Cardiac ventricle fibroblast (primary cell): ENCODE data around the gene TRIM17. TPM values are rescaled to one million over a fixed set of nuclear protein-coding genes. Genes with fewer than 3 reads are reported as not detected.

Experiments used
- total RNA-seq: library from RNA; depleted of rRNA; stranded (reverse); fragments of >200 nt; gene quantifications from 2 replicates; pipeline ENCODE4 v1.2.3, GENCODE V29; 2015

The TRIM17 gene, protein sequence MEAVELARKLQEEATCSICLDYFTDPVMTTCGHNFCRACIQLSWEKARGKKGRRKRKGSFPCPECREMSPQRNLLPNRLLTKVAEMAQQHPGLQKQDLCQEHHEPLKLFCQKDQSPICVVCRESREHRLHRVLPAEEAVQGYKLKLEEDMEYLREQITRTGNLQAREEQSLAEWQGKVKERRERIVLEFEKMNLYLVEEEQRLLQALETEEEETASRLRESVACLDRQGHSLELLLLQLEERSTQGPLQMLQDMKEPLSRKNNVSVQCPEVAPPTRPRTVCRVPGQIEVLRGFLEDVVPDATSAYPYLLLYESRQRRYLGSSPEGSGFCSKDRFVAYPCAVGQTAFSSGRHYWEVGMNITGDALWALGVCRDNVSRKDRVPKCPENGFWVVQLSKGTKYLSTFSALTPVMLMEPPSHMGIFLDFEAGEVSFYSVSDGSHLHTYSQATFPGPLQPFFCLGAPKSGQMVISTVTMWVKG
- total RNA-seq, result not detected in 2 replicates

DNA sequence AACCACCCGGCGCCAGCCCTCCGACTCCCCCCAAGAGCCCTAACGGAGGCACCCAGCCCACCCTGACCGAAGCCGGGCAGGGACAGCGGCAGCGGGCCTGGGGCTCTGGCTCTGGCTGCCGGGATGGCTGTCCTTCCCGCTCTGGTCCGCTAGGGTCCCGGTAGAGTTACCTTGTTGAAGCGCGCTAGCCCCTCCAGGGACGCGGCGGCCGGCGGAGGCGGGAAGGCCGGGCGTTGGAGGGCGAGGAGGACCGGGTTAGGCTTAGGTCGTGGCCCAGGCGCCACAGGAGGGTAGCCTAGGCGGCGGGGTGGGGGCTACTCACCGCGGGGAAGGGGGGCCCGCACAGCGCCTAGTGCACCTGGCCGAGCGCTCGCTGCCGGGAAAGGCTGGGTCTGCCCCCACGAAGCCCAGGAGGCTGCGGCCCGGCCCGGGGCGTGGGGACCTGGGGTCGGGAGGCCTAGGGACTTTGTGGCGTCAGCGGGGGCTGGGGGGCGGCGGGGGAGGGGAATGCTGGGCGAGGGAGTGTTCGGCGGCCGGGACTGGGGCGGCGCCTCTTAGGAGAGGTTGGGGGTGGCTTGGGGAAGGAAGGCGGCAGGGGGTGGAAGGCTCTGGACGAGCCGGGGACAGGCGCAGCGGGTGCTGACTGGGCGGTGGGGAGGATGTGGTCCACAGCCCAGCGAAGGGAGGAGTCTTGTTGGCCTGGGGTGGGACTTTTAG, at the start of gene TRIM17:
Gene TRIM17 (minus strand): TSS at position 645 of the 717 bp plus-strand sequence. CDS start 1,789 bp downstream, outside the sequence.

Other genes with a start within 250 kb of the TRIM17 start
- gene OBSCN, start 208.8 kb downstream of the TRIM17 start, total RNA-seq, result 4.8 and 6.0 TPM in 2 replicates
- 16.0 and 20.9 TPM in 2 replicates for gene TRIM11, start 10.0 kb downstream of the TRIM17 start, total RNA-seq
- 60.2 and 85.9 TPM in 2 replicates for gene RNF187, start 70.5 kb upstream of the TRIM17 start, total RNA-seq